H1 (cell line): Measurements from ENCODE around the gene KIDINS220. TPM values are rescaled to one million over a fixed set of nuclear protein-coding genes. Genes with fewer than 3 reads are reported as not detected.

Experiments
- polyA plus RNA-seq, 7 experiments: library from polyadenylated mRNA; depleted of rRNA in 3 of 7; stranded (reverse) in 5 of 7; unstranded in 2 of 7; fragments of >200 nt in 5 of 7; fragments of 200-250 nt in 2 of 7; gene quantifications; 1 replicate in 5 of 7; 2 replicates in 1 of 7; 4 replicates in 1 of 7; pipeline versions ENCODE4 v1.2.1 to v1.2.3, GENCODE V29; 2011 to 2013; ENCODE audit warnings: missing spikeins in 2 of 7, mixed read lengths in 2 of 7
- total RNA-seq: library from RNA; stranded (reverse); fragmentation: NEBNext Ultra II Directional; extraction: Animal tissue kit (Norgen Biotek cat#: 25700); gene quantifications from 2 replicates; pipeline ENCODE4 v1.2.1, GENCODE V29; 2021

Gene KIDINS220
- total and polyA plus RNA-seq, 2 of the 8 experiments (the other 6 are each of a cell fraction or from before 2014, with no cell fraction given), result 21.2 to 27.1 TPM

Other genes with a start within 250 kb of the KIDINS220 start
- gene ID2, start 155.6 kb downstream of the KIDINS220 start, total RNA-seq, result 36.7 and 37.1 TPM in 2 replicates
- gene ID2, start 155.6 kb downstream of the KIDINS220 start, polyA plus RNA-seq (2011; rRNA removed), result 163 and 214 TPM in 2 replicates
- 22.7 and 23.4 TPM in 2 replicates for gene MBOAT2, start 166.1 kb upstream of the KIDINS220 start, total RNA-seq
- gene MBOAT2, start 166.1 kb upstream of the KIDINS220 start, polyA plus RNA-seq (2011; rRNA removed), result 10.7 and 11.2 TPM in 2 replicates